ENCODE data around the gene DAPL1. TPM values are rescaled to one million over a fixed set of nuclear protein-coding genes. Genes with fewer than 3 reads are reported as not detected.

The DAPL1 gene
- total RNA-seq, 2 experiments from 2014 or later: not detected

- Histone ChIP-seq H3K9me3 (ENCODE audit: control insufficient read depth in 1 of 2, insufficient read depth in 1 of 2, low read length in 2 of 2) (no peaks in the 10 kb centered on the region), H3K4me1 (ENCODE audit: insufficient read depth, low read length) (no peaks in the 10 kb centered on the region), H3K27ac (ENCODE audit: low read depth in 1 of 2, low read length in 2 of 2) (no peak overlapping the region), H3K36me3 (ENCODE audit: insufficient read depth, low read length) (no peaks in the 10 kb centered on the region), H3K4me3 (ENCODE audit: low read length) (no peak overlapping the region), H3K27me3 (ENCODE audit: control insufficient read depth in 1 of 2, insufficient read depth in 2 of 2, low read length in 2 of 2) (no peaks in the 10 kb centered on the region)
- Mint-ChIP-seq H3K27me3 (peaks cover 4% of the 10 kb centered on the region), H3K4me3 (no peak overlapping the region), H3K9me3 (no peaks in the 10 kb centered on the region), H3K4me1 (ENCODE audit: low read depth) (no peaks in the 10 kb centered on the region), H3K36me3 (ENCODE audit: low read depth) (no peaks in the 10 kb centered on the region), H3K27ac (no peak overlapping the region)
- POLR2A ChIA-PET: no interaction called here
- DNase-seq (no peak), ATAC-seq (ENCODE audit: poor library complexity) (no peak)
- CTCF ChIA-PET: interaction anchor here (1.2 kb wide), 1 partner anchor 22 kb away, joined by 4 read pairs; no protein-coding TSS in a partner anchor
- intact Hi-C loops (cut with DNase I, micrococcal nuclease): no loop called here
- TF ChIP-seq, protein P1, sequence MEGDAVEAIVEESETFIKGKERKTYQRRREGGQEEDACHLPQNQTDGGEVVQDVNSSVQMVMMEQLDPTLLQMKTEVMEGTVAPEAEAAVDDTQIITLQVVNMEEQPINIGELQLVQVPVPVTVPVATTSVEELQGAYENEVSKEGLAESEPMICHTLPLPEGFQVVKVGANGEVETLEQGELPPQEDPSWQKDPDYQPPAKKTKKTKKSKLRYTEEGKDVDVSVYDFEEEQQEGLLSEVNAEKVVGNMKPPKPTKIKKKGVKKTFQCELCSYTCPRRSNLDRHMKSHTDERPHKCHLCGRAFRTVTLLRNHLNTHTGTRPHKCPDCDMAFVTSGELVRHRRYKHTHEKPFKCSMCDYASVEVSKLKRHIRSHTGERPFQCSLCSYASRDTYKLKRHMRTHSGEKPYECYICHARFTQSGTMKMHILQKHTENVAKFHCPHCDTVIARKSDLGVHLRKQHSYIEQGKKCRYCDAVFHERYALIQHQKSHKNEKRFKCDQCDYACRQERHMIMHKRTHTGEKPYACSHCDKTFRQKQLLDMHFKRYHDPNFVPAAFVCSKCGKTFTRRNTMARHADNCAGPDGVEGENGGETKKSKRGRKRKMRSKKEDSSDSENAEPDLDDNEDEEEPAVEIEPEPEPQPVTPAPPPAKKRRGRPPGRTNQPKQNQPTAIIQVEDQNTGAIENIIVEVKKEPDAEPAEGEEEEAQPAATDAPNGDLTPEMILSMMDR (IDR thresholded peaks at IDR 0.05): no peak
These were observed 18.9 kb upstream of the DAPL1 start for GRCh38 chr2:158776231-158776630.

DNA sequence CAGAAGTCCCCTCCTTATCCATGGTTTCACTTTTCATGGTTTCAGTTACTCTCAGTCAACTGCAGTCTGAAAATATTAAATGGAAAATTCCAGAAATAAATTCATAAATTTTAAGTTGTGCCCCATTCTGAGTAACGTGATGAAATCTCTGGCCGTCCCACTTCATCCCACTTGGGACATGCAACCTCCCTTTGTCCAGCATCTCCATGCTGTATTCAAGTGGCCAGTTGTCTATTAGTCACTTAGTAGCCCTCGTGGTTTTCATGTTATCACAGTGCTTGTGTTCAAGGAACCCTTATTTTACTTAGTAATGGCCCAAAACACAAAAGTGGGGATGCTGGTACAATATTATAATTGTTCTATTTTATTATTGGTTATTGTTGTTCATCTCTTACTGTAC lies 18.0 kb upstream of the DAPL1 start:
- POLR2A ChIA-PET: no interaction called here
- no peak for ATAC-seq (ENCODE audit: poor library complexity)
- Mint-ChIP-seq H3K4me1 (ENCODE audit: low read depth) (no peaks in the 10 kb centered on the region), H3K4me3 (no peak overlapping the region), H3K27ac (no peak overlapping the region), H3K9me3 (no peaks in the 10 kb centered on the region), H3K27me3 (peaks cover 5% of the 10 kb centered on the region), H3K36me3 (ENCODE audit: low read depth) (no peaks in the 10 kb centered on the region)
- Histone ChIP-seq H3K4me3 (ENCODE audit: low read length) (no peak overlapping the region), H3K27ac (ENCODE audit: low read depth in 1 of 2, low read length in 2 of 2) (no peak overlapping the region), H3K4me1 (ENCODE audit: insufficient read depth, low read length) (no peaks in the 10 kb centered on the region), H3K9me3 (ENCODE audit: control insufficient read depth in 1 of 2, insufficient read depth in 1 of 2, low read length in 2 of 2) (no peaks in the 10 kb centered on the region), H3K27me3 (ENCODE audit: control insufficient read depth in 1 of 2, insufficient read depth in 2 of 2, low read length in 2 of 2) (no peaks in the 10 kb centered on the region), H3K36me3 (ENCODE audit: insufficient read depth, low read length) (no peaks in the 10 kb centered on the region)
- CTCF ChIA-PET: interaction anchor here (1.2 kb wide), 1 partner anchor 23 kb away, joined by 4 read pairs; no protein-coding TSS in a partner anchor
- TF ChIP-seq, protein P1 (IDR thresholded peaks at IDR 0.05): no peak
- no peak for DNase-seq
- intact Hi-C loops (cut with DNase I, micrococcal nuclease): no loop called here

GRCh38 chr2:158778243-158778642 lies 16.9 kb upstream of the DAPL1 start:
- CTCF ChIA-PET: no interaction called here
- TF ChIP-seq, protein P1 (IDR thresholded peaks at IDR 0.05): no peak
- POLR2A ChIA-PET: interaction anchor here (0.7 kb wide), 1 partner anchor 754 kb away, joined by 3 read pairs; no protein-coding TSS in a partner anchor
- peaks cover 10% of the 10 kb centered on the region for H3K27me3 Mint-ChIP-seq
- H3K4me3 Mint-ChIP-seq: no peak overlapping the region
- Histone ChIP-seq H3K9me3 (ENCODE audit: control insufficient read depth in 1 of 2, insufficient read depth in 1 of 2, low read length in 2 of 2) (no peaks in the 10 kb centered on the region), H3K4me3 (ENCODE audit: low read length) (no peak overlapping the region), H3K4me1 (ENCODE audit: insufficient read depth, low read length) (no peaks in the 10 kb centered on the region), H3K36me3 (ENCODE audit: insufficient read depth, low read length) (no peaks in the 10 kb centered on the region), H3K27me3 (ENCODE audit: control insufficient read depth in 1 of 2, insufficient read depth in 2 of 2, low read length in 2 of 2) (no peaks in the 10 kb centered on the region), H3K27ac (ENCODE audit: low read depth in 1 of 2, low read length in 2 of 2) (no peak overlapping the region)
- ATAC-seq (ENCODE audit: poor library complexity) (no peak), DNase-seq (no peak)
- no peaks in the 10 kb centered on the region for H3K9me3 Mint-ChIP-seq
- no peaks in the 10 kb centered on the region for H3K4me1 Mint-ChIP-seq (ENCODE audit: low read depth)
- no peak overlapping the region for H3K27ac Mint-ChIP-seq
- intact Hi-C loops (cut with DNase I, micrococcal nuclease): no loop called here
- H3K36me3 Mint-ChIP-seq (ENCODE audit: low read depth): no peaks in the 10 kb centered on the region
